ENCODE data around the gene C2CD4B.

DNA sequence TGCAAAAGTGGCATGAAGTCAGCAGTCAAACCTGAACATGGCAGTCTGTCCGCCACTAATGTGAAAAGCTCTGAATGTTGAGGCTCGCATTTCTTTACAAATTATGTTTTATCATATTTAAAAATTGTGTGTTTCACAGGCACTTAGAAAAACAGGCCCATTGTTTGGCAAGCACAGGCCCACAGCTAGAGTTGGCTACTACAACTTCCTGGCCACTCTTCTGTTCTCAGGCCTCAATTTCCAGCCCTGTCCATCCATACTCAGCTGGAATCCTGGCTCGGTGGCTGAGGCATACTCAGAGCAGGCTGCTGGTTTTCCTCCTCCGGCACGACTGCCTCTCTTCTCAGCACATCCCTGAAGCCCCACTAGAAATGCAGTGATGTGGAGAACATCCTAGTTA lies 44.3 kb downstream of the C2CD4B start:
- TF ChIP-seq, protein P1, sequence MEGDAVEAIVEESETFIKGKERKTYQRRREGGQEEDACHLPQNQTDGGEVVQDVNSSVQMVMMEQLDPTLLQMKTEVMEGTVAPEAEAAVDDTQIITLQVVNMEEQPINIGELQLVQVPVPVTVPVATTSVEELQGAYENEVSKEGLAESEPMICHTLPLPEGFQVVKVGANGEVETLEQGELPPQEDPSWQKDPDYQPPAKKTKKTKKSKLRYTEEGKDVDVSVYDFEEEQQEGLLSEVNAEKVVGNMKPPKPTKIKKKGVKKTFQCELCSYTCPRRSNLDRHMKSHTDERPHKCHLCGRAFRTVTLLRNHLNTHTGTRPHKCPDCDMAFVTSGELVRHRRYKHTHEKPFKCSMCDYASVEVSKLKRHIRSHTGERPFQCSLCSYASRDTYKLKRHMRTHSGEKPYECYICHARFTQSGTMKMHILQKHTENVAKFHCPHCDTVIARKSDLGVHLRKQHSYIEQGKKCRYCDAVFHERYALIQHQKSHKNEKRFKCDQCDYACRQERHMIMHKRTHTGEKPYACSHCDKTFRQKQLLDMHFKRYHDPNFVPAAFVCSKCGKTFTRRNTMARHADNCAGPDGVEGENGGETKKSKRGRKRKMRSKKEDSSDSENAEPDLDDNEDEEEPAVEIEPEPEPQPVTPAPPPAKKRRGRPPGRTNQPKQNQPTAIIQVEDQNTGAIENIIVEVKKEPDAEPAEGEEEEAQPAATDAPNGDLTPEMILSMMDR (IDR thresholded peaks at IDR 0.05; ENCODE audit: insufficient read depth, low read length, poor library complexity, severe bottlenecking): no peak
- TF ChIP-seq EZH2phosphoT487 (conservative IDR thresholded peaks at IDR 0.05; ENCODE audit: low read length): no peak
